DOHH2 (cell line): ENCODE measurements around the gene VSIG10L2.

ENCODE experiments used
- CTCF ChIP-seq: fragments of 200-600 bp; sonication (generic); IDR thresholded peaks from one replicate; pipeline ENCODE4 v1.5.1; 2014; ENCODE audit warnings: antibody characterized with exemption, mild to moderate bottlenecking, low read depth, low read length; ENCODE audit not compliant: poor library complexity, severe bottlenecking
- EZH2phosphoT487 ChIP-seq: fragments of 200-600 bp; sonication (generic); IDR thresholded peaks from 2 replicates; pipeline ENCODE4 v1.6.1; 2017; ENCODE audit warnings: borderline replicate concordance, mild to moderate bottlenecking, antibody characterized with exemption, low read length, moderate library complexity, mixed read lengths

- no peak for TF ChIP-seq CTCF
- no peak for TF ChIP-seq EZH2phosphoT487
Measured at GRCh38 chr11:125918140-125918840, 27.6 kb upstream of the VSIG10L2 start.
